ENCODE measurements around the gene LUC7L2. TPM values are rescaled to one million over a fixed set of nuclear protein-coding genes. Genes with fewer than 3 reads are reported as not detected.
A peak's percentile ranks its signal among the peaks of the same experiment; 100 is the strongest.

Gene LUC7L2
- total and polyA plus RNA-seq, 9 of the 15 experiments (the other 6 are each of a cell fraction or from before 2014, with no cell fraction given), result 56.1 to 207 (median 141) TPM

DNA sequence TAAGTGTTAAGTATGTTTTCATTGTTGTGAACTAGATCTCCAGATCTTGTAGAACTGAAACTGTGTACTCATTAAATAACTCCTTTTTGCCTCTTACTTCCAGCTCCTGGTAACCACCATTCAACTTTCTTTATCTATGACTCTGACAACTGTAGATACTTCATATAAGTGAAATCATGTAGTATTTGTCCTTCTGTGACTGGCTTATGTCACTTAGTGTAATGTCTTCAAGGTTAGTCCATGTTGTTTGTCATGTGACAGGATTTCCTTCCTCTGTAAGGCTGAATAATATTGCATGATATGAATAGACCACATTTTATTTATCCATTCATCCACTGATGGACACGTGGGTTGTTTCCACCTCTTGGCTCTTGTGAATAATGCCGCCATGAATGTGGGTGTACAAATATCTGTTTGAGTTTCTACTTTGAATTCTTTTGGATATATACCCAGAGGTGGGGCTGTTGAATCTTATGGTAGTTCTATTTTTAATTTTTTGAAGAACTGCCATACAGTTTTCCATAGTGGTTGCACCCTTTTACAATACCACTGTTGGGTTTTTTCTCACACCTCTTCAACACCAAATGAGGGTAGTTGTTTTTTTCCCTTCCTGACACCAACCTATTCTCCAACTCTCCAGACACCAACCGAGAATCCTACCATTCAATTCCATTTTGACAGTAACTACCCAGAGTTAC, 29.2 kb upstream of the LUC7L2 start (continued):
- TF ChIP-seq, protein P1, sequence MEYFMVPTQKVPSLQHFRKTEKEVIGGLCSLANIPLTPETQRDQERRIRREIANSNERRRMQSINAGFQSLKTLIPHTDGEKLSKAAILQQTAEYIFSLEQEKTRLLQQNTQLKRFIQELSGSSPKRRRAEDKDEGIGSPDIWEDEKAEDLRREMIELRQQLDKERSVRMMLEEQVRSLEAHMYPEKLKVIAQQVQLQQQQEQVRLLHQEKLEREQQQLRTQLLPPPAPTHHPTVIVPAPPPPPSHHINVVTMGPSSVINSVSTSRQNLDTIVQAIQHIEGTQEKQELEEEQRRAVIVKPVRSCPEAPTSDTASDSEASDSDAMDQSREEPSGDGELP (CRISPR knock-in tag; IDR thresholded peaks at IDR 0.05; ENCODE audit: borderline replicate concordance), result no peak
- no peak for TF ChIP-seq RAD21 (CRISPR knock-in tag; conservative IDR thresholded peaks at IDR 0.05 in 1 of 2, IDR thresholded peaks at IDR 0.05 in 1 of 2)
- no peak for TF ChIP-seq NFE2 (IDR thresholded peaks at IDR 0.05; ENCODE audit: low read depth)
- TF ChIP-seq SRSF7 (optimal IDR thresholded peaks at IDR 0.05; ENCODE audit: low read depth, low read length), result no peak
- TF ChIP-seq, protein P2, sequence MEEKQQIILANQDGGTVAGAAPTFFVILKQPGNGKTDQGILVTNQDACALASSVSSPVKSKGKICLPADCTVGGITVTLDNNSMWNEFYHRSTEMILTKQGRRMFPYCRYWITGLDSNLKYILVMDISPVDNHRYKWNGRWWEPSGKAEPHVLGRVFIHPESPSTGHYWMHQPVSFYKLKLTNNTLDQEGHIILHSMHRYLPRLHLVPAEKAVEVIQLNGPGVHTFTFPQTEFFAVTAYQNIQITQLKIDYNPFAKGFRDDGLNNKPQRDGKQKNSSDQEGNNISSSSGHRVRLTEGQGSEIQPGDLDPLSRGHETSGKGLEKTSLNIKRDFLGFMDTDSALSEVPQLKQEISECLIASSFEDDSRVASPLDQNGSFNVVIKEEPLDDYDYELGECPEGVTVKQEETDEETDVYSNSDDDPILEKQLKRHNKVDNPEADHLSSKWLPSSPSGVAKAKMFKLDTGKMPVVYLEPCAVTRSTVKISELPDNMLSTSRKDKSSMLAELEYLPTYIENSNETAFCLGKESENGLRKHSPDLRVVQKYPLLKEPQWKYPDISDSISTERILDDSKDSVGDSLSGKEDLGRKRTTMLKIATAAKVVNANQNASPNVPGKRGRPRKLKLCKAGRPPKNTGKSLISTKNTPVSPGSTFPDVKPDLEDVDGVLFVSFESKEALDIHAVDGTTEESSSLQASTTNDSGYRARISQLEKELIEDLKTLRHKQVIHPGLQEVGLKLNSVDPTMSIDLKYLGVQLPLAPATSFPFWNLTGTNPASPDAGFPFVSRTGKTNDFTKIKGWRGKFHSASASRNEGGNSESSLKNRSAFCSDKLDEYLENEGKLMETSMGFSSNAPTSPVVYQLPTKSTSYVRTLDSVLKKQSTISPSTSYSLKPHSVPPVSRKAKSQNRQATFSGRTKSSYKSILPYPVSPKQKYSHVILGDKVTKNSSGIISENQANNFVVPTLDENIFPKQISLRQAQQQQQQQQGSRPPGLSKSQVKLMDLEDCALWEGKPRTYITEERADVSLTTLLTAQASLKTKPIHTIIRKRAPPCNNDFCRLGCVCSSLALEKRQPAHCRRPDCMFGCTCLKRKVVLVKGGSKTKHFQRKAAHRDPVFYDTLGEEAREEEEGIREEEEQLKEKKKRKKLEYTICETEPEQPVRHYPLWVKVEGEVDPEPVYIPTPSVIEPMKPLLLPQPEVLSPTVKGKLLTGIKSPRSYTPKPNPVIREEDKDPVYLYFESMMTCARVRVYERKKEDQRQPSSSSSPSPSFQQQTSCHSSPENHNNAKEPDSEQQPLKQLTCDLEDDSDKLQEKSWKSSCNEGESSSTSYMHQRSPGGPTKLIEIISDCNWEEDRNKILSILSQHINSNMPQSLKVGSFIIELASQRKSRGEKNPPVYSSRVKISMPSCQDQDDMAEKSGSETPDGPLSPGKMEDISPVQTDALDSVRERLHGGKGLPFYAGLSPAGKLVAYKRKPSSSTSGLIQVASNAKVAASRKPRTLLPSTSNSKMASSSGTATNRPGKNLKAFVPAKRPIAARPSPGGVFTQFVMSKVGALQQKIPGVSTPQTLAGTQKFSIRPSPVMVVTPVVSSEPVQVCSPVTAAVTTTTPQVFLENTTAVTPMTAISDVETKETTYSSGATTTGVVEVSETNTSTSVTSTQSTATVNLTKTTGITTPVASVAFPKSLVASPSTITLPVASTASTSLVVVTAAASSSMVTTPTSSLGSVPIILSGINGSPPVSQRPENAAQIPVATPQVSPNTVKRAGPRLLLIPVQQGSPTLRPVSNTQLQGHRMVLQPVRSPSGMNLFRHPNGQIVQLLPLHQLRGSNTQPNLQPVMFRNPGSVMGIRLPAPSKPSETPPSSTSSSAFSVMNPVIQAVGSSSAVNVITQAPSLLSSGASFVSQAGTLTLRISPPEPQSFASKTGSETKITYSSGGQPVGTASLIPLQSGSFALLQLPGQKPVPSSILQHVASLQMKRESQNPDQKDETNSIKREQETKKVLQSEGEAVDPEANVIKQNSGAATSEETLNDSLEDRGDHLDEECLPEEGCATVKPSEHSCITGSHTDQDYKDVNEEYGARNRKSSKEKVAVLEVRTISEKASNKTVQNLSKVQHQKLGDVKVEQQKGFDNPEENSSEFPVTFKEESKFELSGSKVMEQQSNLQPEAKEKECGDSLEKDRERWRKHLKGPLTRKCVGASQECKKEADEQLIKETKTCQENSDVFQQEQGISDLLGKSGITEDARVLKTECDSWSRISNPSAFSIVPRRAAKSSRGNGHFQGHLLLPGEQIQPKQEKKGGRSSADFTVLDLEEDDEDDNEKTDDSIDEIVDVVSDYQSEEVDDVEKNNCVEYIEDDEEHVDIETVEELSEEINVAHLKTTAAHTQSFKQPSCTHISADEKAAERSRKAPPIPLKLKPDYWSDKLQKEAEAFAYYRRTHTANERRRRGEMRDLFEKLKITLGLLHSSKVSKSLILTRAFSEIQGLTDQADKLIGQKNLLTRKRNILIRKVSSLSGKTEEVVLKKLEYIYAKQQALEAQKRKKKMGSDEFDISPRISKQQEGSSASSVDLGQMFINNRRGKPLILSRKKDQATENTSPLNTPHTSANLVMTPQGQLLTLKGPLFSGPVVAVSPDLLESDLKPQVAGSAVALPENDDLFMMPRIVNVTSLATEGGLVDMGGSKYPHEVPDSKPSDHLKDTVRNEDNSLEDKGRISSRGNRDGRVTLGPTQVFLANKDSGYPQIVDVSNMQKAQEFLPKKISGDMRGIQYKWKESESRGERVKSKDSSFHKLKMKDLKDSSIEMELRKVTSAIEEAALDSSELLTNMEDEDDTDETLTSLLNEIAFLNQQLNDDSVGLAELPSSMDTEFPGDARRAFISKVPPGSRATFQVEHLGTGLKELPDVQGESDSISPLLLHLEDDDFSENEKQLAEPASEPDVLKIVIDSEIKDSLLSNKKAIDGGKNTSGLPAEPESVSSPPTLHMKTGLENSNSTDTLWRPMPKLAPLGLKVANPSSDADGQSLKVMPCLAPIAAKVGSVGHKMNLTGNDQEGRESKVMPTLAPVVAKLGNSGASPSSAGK (IDR thresholded peaks at IDR 0.05), result peak; percentile 35; the same call in 1 of the 2 replicates
- no peak for TF ChIP-seq RFX5 (IDR thresholded peaks at IDR 0.05; ENCODE audit: low read depth, low read length)
- TF ChIP-seq SMAD1 (IDR thresholded peaks at IDR 0.05; ENCODE audit: low read depth, low read length, partially characterized antibody), result no peak
- no peak for TF ChIP-seq RBFOX2 (IDR thresholded peaks at IDR 0.05; ENCODE audit: low read depth, low read length)
- TF ChIP-seq, protein P3, sequence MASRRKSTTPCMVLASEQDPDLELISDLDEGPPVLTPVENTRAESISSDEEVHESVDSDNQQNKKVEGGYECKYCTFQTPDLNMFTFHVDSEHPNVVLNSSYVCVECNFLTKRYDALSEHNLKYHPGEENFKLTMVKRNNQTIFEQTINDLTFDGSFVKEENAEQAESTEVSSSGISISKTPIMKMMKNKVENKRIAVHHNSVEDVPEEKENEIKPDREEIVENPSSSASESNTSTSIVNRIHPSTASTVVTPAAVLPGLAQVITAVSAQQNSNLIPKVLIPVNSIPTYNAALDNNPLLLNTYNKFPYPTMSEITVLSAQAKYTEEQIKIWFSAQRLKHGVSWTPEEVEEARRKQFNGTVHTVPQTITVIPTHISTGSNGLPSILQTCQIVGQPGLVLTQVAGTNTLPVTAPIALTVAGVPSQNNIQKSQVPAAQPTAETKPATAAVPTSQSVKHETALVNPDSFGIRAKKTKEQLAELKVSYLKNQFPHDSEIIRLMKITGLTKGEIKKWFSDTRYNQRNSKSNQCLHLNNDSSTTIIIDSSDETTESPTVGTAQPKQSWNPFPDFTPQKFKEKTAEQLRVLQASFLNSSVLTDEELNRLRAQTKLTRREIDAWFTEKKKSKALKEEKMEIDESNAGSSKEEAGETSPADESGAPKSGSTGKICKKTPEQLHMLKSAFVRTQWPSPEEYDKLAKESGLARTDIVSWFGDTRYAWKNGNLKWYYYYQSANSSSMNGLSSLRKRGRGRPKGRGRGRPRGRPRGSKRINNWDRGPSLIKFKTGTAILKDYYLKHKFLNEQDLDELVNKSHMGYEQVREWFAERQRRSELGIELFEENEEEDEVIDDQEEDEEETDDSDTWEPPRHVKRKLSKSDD (conservative IDR thresholded peaks at IDR 0.05; ENCODE audit: low read length), result no peak
- TF ChIP-seq BACH1 (tag; IDR thresholded peaks at IDR 0.05), result 0 out of 2 replicates have a peak, but pooled peaks have one; percentile 54
- TF ChIP-seq MAFF (IDR thresholded peaks at IDR 0.05; ENCODE audit: low read length), result no peak
- no peak for TF ChIP-seq ZNF384 (IDR thresholded peaks at IDR 0.05; ENCODE audit: low read depth, low read length)
